ENCODE data around the gene PAEP.
"Not testable (repeated sequence)": the region's sequence is repeated elsewhere in the genome, so short reads cannot be mapped to it uniquely, and the experiment has no call there.

PAEP gene

GRCh38 chr9:135561391-135562234, at the start of gene PAEP:
TSS of gene PAEP (plus strand) at chr9:135561756.
- no peak for DNase-seq (ENCODE audit: low spot score)

DNA sequence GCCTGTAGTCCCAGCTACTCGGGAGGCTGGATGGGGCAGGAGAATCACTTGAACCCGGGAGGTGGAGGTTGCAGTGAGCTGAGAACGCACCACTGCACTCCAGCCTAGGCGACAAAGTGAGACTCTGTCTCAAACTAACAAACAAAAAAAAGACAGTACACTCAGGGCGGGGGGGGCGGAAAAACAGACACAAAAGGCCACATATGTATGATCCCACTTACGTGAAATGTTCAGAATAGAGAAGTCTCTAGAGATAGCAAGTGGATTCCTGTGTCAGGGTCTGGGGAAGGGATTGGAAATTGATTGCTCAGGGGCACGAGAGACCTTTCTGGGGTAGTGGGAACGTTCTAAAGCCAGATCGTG, 49.3 kb upstream of the PAEP start:
- no peak for DNase-seq (ENCODE audit: low spot score)

DNA sequence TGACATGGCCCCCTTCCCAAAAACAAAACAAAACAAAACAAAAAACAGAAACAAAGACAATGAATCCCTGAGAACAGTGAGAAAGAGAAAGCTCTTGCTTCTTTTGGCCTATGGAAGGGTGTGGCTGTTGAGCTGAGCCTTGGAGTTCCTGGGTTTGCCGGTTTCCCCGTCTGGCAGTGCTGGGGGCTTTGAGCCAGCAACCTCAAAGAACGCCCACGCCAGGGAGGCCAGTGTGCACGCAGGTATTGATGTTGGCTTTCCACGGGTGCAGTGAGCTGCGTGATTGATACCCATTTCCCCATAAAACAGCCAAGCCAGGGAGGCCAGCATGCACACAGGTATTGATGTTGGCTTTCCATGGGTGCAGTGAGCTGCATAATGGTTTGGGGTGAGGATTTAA, 48.7 kb upstream of the PAEP start:
- DNase-seq (ENCODE audit: low spot score) = no peak

- DNase-seq (ENCODE audit: low spot score) = no peak
These were observed 48.2 kb upstream of the PAEP start for GRCh38 chr9:135513351-135513846.

DNA sequence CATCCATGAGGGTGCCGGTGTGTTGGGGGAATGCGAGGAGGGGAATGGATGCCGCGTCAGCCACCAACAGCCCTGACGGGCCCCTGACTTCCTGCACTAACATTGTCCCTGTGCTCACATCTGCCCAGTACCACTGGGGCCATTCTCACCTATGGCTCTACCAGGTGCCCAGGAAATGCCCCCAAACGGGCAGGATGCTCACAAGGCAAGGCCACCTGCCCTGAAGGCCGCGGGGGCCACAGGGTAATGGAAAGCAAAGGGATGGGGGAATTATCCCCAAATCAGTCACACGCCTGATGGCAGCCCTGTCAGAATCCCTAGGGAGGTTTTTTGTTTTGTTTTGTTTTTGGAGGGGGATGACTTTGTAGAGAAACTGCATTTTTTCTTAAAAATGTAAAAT, 47.6 kb upstream of the PAEP start:
- not testable (repeated sequence) for DNase-seq (ENCODE audit: low spot score)

GRCh38 chr9:135514342-135515082, 47.0 kb upstream of the PAEP start:
- DNase-seq (ENCODE audit: low spot score) = no peak

DNA sequence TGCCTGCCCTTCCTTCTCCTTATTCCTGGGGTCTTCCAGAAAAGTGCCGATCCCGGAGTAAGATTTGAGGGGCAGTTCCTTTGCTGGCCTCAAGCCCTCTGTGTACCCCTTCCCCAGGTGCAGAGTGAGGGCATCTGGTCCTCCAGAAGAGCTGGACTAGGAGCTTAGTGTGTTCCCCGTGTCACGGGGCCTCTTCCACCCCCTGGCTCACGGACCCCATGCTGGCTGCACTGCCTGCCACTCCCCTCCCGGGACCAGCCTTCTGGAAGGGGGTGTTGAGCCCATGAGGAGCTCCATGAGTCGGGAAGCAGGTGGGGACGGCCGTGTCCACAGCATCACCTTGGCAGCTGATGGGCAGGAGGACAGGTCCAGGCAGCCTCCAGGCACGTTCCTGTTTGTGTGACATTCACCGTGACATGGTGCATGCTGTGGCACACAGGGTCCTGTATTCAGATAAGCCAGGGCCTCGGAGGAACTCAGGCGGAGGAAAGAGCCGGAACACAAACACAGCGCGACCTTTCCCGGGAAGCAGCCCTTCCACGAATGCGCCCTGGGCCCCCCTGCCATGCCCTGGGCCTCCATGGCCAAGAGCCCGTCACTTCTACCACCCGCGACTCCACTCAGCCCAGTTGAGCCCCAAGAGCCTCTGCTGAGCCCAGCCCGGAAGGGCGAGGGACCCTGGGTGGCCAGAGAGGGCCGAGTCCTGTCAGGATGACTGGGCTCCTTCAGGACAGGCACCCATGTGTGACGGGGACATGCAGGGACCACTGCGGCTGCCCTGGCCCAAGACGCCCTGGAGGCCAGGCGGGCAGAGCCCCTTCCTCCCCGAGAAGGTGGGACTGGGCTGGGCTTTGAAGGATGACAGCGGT, 46.2 kb upstream of the PAEP start:
- no peak for DNase-seq (ENCODE audit: low spot score)

DNA sequence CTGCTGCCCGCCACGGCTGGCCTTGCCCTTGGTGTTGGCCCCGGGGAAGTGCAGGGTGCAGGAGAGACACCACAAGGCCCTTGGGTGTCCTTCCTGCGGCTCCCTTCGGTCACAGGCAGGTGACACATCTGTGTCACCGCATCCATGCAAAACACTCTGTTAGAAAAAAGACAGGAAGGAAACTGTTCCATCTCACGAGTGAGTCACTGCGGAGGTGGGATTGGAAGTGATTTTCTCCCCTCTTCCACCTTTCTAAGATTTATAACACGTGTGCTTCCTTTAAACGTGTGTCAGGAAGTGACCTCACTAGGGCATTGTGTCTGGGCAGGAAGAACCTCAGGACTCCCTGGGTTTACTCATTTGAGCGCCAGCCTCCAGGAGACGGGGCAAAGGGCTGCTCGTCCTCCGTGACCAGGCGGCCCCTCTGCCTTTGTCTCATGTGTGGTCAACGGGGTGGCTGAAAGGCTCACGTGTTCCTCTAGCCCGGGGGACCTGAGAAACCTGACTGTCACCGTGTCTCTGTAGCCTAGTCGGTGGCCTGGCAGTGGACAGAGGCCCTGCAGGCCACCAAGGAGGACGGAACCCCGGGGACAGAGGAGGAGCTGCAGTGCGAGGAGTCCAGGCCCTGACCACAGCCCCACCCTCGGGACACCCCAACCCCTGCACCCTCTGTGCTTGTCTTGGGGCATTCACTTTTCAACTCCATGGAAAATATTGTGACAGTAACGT, 45.3 kb upstream of the PAEP start:
- peak; percentile 94 for DNase-seq (ENCODE audit: low spot score)

DNA sequence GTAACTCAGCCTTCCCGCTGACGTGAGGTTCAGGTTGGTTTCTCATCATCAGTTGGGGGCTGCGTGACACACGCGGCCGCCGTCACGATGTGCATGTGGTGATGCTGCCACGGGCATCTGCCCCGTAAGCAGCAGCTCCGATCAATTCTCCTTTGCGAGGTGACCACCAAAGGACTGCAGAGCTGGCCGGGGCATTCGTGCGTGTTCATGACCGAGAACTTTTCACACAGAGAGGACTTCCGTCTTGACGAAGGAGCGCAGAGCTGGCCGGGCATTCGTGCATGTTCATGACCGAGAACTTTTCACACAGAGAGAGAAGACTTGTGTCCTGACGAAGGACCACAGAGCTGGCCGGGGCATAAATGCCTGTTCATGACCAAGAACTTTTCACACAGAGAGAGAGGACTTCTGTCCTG, 44.1 kb upstream of the PAEP start:
- no peak for DNase-seq (ENCODE audit: low spot score)

GRCh38 chr9:135519179-135519971, 42.2 kb upstream of the PAEP start:
- no peak for DNase-seq (ENCODE audit: low spot score)

DNA sequence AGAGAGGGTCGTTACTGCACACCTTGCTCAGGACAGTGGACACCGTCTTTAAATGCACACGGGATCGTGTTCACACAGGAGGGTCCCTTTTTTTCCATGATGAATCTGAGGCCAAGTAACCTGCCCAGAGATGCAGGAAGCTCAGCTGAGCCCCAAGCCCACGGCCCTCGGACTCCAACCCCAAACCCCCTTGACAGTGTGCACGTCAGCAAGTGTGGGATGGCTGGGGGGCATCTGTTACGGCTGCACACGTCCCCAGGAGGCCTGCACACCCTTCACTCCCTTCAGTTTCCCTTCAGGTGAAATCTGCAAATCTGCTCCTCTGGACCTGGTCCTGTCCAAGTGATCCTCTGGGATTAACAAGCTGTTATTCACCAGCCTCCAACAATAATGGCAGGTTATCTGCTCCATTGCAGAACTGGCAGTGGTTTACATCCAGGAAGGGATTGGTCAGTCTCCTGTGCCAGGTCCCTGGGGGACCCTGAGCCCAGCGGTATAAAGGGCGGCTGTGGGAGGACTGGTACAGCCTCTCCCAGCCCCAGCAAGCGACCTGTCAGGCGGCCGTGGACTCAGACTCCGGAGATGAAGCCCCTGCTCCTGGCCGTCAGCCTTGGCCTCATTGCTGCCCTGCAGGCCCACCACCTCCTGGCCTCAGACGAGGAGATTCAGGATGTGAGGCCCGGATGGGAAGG, 40.5 kb upstream of the PAEP start, which contains the start of gene LCN1:
Gene LCN1, plus strand, starts transcription at position 525 of the 692 bp plus-strand sequence. Its CDS starts 58 bp downstream, at position 583.
- no peak for DNase-seq (ENCODE audit: low spot score)

GRCh38 chr9:135521608-135522095, 39.9 kb upstream of the PAEP start:
- no peak for DNase-seq (ENCODE audit: low spot score)

DNA sequence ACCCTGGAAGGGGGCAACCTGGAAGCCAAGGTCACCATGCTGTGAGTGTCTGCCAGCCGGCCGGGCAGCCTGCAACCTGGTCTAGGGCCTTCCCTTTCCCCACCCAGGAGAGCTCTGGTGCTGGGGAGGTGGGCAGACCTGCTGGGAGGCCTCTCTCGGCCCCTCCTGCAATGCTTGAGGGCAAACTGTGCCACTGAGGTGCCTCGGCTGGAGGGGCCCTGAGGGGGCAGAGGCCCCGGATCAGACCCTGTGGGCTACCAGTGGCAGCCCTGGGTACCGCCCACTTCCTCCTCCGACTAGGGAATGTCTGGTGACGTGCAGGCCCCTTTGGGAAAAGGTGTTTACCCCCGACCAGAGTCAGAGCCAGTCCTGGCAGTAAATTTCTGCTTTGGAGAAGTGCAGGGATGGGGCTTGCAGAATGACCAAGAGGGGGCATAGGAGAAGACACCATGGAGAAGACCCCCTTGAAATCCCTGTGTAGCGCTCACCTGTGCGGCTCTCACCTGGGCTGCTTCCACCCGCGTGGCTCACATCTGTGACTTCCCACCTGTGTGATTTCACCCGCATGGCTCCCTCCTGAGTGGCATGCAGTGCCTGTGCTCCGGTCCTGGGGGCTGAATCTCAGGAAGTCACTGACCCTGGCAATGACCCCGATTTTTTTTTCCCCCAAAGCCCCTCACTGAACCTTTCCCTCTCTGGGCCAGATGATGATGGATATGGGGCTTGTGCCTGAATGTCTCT, 39.2 kb upstream of the PAEP start:
- DNase-seq (ENCODE audit: low spot score) = no peak

DNA sequence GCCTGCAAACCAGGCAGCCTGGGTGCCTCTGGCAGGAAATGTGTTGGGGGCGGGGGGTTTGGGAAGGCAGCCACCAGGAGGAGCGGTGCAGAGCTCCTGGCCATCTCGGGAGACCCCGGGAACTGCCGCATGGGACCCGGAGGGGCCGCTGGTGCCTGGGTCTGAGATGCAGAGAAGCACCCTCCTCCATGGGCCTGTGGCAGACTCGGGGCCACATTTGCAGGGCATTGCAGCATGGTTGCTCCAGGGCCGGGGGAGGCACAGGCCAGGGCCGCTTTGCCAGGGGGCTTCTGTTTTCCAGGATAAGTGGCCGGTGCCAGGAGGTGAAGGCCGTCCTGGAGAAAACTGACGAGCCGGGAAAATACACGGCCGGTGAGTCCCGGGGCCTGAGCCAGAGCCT, 38.6 kb upstream of the PAEP start:
- DNase-seq (ENCODE audit: low spot score) = no peak

DNA sequence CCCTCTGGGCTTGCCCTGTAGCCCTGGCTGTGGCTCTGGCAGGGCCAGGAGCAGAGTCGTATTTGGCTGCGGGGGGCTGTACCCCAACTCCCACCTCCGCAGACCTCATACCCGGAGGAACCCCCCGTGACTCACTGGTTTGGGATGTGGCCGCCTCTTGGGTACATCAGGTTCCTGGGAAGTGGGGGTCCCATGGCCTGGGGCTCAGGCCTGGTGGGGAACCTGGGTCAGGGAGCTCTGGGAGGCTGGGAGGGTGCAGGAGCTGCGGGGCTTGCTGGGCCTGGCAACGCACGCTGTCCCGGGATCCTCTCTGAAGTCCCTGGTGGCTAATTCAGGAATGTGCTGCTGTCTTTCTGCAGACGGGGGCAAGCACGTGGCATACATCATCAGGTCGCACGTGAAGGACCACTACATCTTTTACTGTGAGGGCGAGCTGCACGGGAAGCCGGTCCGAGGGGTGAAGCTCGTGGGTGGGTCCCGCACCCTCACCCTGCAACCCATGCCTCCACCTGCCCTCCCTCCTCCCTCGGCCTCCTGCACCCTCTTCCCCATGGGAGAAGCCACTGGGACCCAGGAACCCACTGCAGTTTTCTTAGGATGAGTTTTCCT, 37.9 kb upstream of the PAEP start:
- DNase-seq (ENCODE audit: low spot score) = no peak

GRCh38 chr9:135524130-135524861, 37.3 kb upstream of the PAEP start:
- DNase-seq (ENCODE audit: low spot score) = no peak

GRCh38 chr9:135525241-135526088, 36.1 kb upstream of the PAEP start:
- DNase-seq (ENCODE audit: low spot score) = no peak
